ACC112 (cell line): ENCODE data around the gene BEST4.

Source experiments
- H2AFZ ChIP-seq: fragments of 200-600 bp; sonication (generic); one replicate; pipeline ENCODE4 v1.6.0; 2017; ENCODE audit warnings: antibody characterized with exemption, low read length; ENCODE audit not compliant: unreplicated experiment
- H3K27ac ChIP-seq: fragments of 200-600 bp; sonication (generic); 2 replicates; pipeline ENCODE4 v1.5.1; 2014; ENCODE audit warnings: low read depth, mild to moderate bottlenecking, antibody characterized with exemption, low read length, moderate library complexity
- H3K27me3 ChIP-seq: fragments of 200-600 bp; sonication (generic); 2 replicates; pipeline ENCODE4 v1.6.1; 2014; ENCODE audit warnings: mild to moderate bottlenecking, antibody characterized with exemption, low read length, moderate library complexity, mixed read lengths; ENCODE audit not compliant: insufficient read depth
- H3K36me3 ChIP-seq: fragments of 200-600 bp; sonication (generic); 2 replicates; pipeline ENCODE4 v1.6.1; 2016; ENCODE audit warnings: mild to moderate bottlenecking, antibody characterized with exemption, low read length, moderate library complexity, mixed read lengths; ENCODE audit not compliant: insufficient read depth
- H3K4me1 ChIP-seq: fragments of 200-600 bp; sonication (generic); one replicate; pipeline ENCODE4 v1.6.1; 2016; ENCODE audit warnings: low read length, mixed read lengths; ENCODE audit not compliant: insufficient read depth, unreplicated experiment, control insufficient read depth
- H3K4me3 ChIP-seq: fragments of 200-600 bp; sonication (generic); 2 replicates; pipeline ENCODE4 v1.5.1; 2014; ENCODE audit warnings: mild to moderate bottlenecking, low read depth, low read length
- H3K79me2 ChIP-seq: fragments of 200-600 bp; sonication (generic); one replicate; pipeline ENCODE4 v1.6.0; 2016; ENCODE audit warnings: low read length; ENCODE audit not compliant: control insufficient read depth, unreplicated experiment, insufficient read depth

BEST4 gene

DNA sequence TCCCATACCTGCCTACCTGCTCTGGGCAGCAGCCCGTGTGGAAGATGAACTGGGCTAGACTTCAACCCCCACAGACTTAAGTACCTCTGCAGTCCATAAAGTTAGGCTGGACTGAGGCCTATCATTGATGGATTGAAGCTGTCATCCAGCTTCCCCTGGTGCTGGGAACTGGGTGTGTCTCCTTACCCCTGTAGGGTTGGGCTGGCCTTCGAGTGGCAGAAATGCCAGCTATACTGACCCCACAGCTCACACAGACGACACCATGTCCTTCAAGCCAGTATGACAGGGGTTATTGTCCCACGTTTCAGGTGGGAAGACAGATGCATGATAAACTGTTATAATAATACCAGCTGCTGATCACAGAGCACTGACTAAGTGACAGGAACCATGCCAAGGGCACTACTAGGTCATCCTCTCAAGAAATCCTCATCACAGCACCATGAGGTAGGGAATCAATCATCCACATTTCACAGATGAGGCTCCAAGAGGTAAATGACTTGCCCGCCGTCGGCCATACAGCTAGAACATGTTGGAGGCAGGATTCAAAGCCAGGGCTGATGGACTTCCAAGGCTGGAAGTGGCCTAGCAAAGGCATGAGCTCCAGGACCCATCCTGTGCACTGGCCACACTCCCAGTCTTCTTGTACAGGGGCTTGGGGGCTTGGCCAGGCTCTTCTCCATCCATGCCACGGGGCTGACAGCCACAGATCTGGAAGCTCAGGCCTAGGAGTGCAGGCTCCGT, at the start of gene BEST4:
BEST4 (minus strand) TSS at position 51 of the 741 bp plus-strand sequence. CDS start 465 bp downstream, outside the sequence.
- no peak within 1 kb of the TSS for H2AFZ ChIP-seq
- no peaks in the 10 kb centered on the region for H3K79me2 ChIP-seq
- H3K4me3 ChIP-seq, result no peak within 1 kb of the TSS
- H3K27ac ChIP-seq, result no peak within 1 kb of the TSS
- H3K27me3 ChIP-seq, result no peaks in the 10 kb centered on the region
- no peaks in the 10 kb centered on the region for H3K36me3 ChIP-seq
- H3K4me1 ChIP-seq, result peaks cover 12% of the 10 kb centered on the region

DNA sequence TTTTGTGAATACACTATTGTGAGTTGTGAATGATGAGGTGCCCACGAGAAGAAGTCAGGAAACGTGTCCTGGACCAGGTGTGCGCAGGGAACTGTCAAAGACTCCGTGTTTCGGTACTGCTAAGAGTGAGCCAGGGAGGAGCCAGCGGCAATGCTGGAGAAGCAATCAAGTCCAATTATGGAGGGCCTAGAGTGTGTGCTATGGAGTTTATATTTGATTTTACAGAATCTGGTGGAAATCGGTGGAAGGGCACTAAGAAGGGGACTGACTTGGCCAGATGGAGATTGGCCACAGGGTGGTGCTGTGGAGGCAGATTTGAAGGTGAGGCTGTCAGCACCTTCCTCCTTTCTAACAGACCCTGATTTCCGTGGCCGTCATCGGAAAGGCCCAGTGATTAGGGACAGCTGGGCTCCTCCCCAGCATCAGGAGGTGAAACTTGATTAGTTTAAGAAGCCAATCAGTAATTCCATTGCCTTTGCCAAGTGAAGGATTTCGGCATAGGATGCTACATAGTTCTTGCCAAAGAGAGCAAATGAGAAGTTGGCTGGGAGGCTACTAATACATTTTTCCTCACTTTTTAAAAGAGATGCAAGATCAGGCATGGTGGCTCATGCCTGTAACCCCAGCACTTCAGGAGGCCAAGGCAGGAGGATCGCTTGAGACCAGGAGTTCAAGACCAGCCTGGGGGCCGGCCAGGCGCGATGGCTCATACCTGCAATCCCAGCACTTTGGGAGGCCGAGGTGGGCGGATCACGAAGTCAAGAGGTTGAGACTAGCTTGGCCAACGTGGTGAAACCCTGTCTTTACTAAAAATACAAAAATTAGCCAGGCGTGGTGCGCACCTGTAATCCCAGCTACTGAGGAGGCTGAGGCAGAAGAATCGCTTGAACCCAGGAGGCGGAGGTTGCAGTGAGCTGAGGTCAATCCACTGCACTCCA, 48.0 kb upstream of the BEST4 start:
- no peaks in the 10 kb centered on the region for H3K27me3 ChIP-seq
- H3K79me2 ChIP-seq, result no peaks in the 10 kb centered on the region
- no peak overlapping the region for H3K27ac ChIP-seq
- no peaks in the 10 kb centered on the region for H3K36me3 ChIP-seq
- H3K4me3 ChIP-seq, result no peak overlapping the region
- no peak overlapping the region for H2AFZ ChIP-seq
- H3K4me1 ChIP-seq, result no peaks in the 10 kb centered on the region

DNA sequence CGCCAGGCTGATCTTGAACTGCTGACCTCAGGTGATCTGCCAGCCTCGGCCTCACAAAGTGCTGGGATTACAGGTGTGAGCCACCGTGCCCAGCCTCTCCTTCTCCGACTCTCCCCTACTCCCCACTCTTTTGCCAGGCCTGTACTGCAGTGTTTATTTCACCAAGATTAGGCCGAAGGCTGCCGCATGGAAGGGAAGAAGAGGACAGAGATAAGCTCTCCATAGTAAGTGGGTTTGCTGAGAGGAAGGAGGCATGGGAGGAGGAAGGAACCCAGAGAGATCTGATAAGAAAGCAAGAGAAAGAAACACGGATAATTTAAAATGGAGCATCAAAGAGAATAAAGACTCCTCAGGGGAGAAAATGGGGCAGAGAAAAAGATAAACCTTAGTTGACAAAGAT, 46.4 kb upstream of the BEST4 start:
- no peak overlapping the region for H3K27ac ChIP-seq
- no peak overlapping the region for H3K4me3 ChIP-seq
- H2AFZ ChIP-seq, result no peak overlapping the region
- no peaks in the 10 kb centered on the region for H3K4me1 ChIP-seq
- no peaks in the 10 kb centered on the region for H3K36me3 ChIP-seq
- H3K27me3 ChIP-seq, result no peaks in the 10 kb centered on the region
- no peaks in the 10 kb centered on the region for H3K79me2 ChIP-seq

DNA sequence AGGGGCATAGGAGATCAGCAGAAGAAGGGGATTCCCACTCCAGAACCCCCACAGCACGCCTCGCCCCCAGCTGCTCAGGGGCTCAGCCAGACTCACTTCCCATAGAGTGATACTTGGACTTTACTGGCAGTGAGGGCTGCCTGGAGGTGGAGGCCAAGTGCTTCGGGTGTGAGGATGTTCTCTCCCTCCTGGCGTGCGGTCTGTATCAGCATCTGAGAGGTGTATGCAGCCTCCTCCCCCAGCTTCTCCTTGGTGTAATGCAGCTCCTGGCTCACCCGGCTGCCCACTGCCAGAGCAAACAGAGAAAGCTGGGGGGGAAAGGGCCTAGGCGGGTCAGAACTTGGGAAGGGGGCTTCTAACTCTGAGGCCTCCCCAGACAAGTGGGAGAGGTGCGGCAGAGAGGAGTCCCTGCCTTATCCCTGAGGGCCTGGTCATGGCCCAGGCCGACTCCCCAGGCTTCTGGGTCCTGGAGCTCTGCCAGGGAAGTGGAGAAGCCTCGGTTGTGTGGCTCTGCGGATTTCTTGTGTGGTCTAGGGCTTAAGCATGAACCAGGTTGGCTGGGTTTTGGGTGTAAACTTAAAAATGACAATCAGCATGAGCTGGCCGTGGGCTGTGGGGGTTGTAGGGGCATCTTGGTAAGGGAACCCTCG, 44.2 kb upstream of the BEST4 start:
- Histone ChIP-seq H3K27me3 (no peaks in the 10 kb centered on the region), H3K36me3 (no peaks in the 10 kb centered on the region), H3K27ac (no peak overlapping the region), H2AFZ (no peak overlapping the region), H3K4me1 (no peaks in the 10 kb centered on the region), H3K79me2 (no peaks in the 10 kb centered on the region), H3K4me3 (no peak overlapping the region)

DNA sequence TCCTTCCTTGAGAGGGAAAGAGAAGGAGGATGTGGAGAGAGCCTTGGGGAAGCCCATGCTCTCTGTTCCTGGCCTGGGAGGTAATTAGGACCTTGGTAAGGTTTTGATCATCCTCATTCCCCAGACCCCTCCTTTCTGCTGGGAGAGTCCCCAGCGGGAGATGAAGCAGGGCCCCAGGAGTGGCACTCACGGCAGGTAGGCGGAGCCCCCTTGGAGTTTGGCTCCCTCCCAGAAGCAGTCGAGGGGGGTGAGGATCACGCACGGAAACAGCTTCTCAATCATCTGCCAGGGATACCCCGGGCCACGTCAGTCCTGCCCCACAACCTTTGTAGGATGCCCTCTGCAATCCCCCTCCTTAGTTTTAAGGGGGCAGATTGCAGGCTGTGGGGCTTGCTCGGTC, 43.5 kb upstream of the BEST4 start:
- Histone ChIP-seq H2AFZ (no peak overlapping the region), H3K27ac (no peak overlapping the region), H3K4me3 (no peak overlapping the region), H3K27me3 (no peaks in the 10 kb centered on the region), H3K4me1 (peaks cover 2% of the 10 kb centered on the region), H3K36me3 (no peaks in the 10 kb centered on the region), H3K79me2 (no peaks in the 10 kb centered on the region)

DNA sequence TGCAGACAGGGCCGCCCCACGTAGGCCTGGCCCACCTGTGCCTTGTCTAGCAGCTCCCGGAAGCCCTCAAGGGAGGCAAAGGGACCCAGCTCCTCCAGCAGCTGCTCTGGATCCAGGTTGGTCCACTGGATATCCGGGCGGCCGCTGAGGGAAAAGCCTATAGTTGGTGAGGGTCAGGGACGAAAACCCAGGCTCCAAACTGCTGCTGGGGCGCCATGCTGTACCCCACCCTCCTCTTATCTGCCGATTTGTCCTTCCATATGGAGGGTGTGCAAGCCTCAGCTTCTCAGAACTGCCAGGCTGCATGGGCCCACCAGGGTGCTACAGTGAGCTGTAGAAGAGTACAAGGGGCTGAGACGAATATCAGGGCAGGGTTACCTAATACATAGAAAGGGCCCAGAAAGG, 42.9 kb upstream of the BEST4 start:
- H3K79me2 ChIP-seq, result no peaks in the 10 kb centered on the region
- peaks cover 6% of the 10 kb centered on the region for H3K4me1 ChIP-seq
- H3K4me3 ChIP-seq, result no peak overlapping the region
- H3K27me3 ChIP-seq, result no peaks in the 10 kb centered on the region
- no peak overlapping the region for H2AFZ ChIP-seq
- H3K27ac ChIP-seq, result no peak overlapping the region
- H3K36me3 ChIP-seq, result no peaks in the 10 kb centered on the region

DNA sequence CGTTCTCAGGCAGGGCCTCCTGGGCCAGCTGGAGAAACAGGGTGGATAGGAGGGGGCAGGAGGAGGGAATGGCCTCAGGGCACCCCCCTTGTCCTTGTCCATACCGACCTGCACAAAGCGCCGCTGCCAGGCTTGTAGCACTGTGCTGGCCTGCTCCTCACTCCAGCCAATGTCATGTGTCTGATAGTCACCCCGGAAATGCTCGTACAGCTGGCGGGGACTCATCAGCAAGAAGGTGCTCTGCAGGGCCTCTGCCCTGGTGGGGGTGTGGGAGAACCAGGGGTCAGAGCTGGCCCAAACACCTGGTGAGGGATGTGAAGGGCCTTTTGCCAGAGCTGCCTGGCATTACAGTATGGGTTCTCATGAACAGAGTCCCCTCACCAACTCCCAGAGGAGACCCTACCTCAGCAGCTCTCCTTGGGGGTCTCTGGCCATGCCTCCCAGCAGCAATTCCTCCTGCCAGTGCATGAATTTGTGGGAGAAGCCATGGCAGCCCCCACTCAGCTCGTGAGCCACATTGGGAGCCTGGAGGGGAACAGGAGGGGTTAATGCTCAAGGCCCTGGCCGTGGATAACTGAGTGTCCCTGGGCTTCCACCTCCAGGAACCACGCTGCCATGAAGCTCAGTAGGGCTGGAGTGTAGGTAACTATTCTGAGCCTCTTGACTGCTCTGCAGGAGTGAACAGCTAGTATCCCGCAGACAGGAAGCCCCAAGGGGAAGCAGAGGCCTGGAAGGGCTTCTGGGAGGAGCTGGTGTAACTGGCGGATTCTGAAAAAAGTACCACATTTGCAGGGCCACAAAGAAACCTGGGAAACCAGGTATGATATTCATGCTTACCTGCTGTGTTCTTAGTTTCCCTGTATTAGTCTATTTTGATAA, 41.8 kb upstream of the BEST4 start:
- H3K27ac ChIP-seq, result no peak overlapping the region
- H3K27me3 ChIP-seq, result no peaks in the 10 kb centered on the region
- no peaks in the 10 kb centered on the region for H3K36me3 ChIP-seq
- H3K4me1 ChIP-seq, result peaks cover 6% of the 10 kb centered on the region
- no peak overlapping the region for H2AFZ ChIP-seq
- no peak overlapping the region for H3K4me3 ChIP-seq
- H3K79me2 ChIP-seq, result no peaks in the 10 kb centered on the region

DNA sequence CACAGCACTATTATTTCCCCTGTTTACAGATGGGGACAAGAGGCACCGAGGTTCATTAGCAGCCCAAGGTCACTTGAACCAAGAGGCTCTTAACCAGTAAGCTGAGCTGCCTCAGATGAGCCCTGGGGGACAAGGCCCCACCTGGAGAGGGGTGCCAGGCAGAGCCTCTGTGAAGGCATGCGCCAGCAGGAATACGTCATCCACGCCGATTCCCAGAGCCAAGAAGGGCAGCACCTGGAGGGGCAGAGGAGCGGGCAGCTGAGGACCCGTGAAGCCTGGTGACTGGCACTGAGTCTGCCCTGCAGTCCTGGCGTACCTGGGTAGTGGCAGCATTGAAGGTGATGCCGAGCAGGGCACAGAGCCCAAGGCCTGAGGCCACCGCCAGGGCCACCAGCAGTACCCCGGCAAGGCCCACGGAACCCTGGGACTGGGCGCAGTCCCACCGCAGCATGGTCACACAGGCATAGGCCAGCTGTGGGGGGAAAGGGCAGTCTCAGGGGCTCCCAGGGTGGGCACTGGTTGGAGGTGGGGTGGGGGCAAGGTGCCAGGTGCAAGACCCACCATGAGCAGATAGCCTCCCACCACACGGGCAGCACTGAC, 41.0 kb upstream of the BEST4 start:
- Histone ChIP-seq H2AFZ (no peak overlapping the region), H3K36me3 (no peaks in the 10 kb centered on the region), H3K4me1 (peaks cover 6% of the 10 kb centered on the region), H3K27ac (no peak overlapping the region), H3K27me3 (no peaks in the 10 kb centered on the region), H3K4me3 (no peak overlapping the region), H3K79me2 (no peaks in the 10 kb centered on the region)

DNA sequence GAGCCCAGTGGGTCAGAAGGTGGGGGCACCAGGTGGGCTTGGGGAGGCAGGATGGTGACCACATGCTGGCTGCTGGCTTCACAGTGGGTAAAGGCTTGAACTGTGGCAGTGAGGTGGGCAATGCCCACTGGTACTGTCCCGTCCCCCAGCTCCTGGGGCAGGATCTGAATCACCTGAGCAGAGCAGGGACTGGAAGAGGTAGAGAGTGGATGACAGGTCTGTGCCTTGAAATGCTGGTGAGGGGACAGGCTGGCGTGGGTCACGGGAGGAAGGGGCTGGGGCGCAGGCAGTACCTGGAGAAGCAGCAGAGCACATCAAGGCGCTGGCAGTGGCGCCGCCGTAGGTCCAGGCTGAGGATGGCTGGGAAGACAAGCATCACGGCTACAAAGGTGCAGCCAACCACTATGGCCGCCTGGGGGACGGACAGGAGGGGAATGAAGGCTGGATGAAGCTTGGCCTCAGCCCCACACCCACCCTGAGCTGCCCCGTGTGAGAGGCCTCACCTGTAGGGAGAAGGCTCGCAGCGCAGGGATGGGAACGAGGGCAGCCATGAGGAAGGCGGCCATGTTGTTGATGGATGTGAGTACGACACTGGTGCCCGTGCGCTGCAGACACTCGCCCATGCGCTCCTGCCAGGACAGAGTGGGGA, 40.2 kb upstream of the BEST4 start:
- Histone ChIP-seq H3K79me2 (no peaks in the 10 kb centered on the region), H3K27ac (no peak overlapping the region), H3K27me3 (no peaks in the 10 kb centered on the region), H3K36me3 (no peaks in the 10 kb centered on the region), H3K4me3 (no peak overlapping the region), H3K4me1 (peaks cover 6% of the 10 kb centered on the region), H2AFZ (no peak overlapping the region)
